SKM-1 treated with dmso at 0.1 percent for 144 hours (cell line): ENCODE results near the gene DNM3.
A peak's percentile ranks its signal among the peaks of the same experiment; 100 is the strongest.

Experiments used
- DNase-seq: peaks from one replicate; lab custom pipeline; 2025; ENCODE audit not compliant: unreplicated experiment; lab: John Stamatoyannopoulos, UW

The DNM3 gene

DNA sequence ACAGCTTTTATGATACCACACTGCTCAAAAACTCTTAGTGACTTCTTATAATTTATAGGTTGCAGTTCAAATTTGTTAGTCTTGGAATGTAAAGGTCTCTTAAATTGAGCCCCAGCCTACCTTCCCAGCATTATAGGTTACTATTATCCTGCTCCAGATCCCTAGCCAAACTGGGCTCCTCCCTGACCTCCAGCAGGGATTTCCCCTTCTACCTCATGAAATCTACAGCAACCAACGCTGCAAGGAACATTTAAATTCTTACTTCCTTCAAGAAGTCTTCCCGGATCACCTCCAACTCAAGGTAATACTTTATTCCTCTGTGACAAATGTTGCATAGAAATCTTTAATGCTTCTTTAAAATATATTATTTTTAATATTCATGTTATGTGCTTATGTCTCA, 324.1 kb downstream of the DNM3 start:
- DNase-seq: no peak

DNA sequence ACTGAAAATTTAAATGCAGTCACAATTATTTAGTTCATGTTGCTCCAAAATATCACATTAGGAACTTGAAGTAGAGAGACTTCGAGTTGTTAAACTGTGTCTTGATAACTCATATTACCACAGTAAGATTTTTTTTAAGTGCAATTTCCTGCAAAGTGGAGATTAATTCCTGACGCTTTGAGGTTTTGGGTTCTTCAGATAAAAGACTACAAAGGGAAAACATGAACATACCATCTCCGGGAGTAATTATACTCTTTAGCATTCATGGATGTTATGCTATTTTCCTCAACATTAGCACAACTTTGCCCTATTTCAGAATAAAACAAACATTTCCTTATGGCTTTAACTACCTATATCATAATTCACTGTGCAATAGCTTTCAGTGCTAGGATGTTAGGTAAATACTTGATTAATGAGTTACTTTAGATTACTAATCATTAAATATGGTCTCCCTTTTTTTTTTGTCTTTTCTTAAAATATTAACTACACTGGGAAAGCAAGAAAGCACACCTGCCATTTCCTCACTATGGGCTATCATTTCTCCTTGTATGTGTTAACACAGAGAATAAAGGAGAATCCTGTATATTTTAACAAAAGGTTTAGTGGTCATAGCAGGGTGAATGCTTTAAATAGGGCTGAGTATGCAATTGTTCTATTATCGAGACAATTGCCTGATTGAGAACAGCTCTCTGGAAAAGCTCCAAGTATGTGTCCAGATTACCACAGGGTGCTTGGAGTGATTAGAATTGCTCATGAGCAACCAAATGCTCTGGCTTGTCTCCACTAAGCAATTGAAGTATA, 326.7 kb downstream of the DNM3 start:
- no peak for DNase-seq

DNA sequence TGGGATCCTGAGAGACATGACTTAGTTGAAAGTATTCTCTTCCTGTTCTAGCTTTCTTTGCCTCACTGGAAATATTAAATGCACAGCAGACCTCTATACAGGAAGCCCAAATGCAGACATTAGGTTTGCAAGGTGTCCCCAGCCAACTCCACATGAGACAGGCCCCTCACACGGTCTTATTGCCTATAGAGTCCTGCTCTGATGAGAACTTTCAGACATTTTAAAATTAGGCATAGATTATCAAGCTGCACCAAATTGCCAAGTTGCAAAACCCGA, 327.2 kb downstream of the DNM3 start:
- DNase-seq: no peak

DNA sequence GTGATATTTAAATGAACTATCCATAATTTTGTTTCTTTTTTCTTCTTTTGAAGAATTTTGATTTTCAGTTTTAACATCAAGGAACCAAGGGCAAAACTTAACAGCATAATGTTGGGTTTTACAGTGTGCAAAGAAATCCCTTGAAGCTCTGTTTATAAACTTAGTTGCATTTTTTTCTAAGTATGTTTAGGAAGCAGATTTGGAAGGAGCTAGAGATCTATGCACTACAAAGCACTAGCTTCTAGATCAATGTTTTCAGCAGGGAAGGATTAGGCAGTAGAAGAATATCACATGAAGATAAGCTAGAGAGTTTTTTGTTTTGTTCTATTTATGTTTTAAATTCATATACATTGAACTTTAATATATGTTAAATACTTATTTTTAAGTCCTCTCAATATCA, 328.5 kb downstream of the DNM3 start:
- DNase-seq: no peak

DNA sequence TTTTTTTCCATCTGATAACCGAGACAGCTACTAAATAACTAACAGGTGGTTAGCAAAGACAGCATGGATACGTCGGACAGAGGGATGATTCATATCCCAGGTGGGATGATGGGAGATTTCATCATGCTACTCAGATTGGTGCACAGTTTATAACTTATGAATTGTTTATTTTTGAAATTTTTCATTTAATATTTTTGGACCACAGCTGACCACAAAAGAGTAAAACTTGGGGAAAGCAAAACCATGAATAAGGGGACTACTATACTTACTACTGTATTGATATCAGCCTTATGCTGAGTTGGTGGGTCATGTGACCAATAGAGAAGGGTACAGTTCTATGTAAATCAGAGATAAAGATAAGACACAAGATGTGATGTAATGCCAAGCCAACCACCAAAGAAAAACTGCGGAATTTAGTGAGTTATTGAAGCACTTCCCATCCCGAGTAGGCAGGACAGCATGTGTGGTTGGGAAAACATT, 331.1 kb downstream of the DNM3 start:
- DNase-seq: no peak

DNA sequence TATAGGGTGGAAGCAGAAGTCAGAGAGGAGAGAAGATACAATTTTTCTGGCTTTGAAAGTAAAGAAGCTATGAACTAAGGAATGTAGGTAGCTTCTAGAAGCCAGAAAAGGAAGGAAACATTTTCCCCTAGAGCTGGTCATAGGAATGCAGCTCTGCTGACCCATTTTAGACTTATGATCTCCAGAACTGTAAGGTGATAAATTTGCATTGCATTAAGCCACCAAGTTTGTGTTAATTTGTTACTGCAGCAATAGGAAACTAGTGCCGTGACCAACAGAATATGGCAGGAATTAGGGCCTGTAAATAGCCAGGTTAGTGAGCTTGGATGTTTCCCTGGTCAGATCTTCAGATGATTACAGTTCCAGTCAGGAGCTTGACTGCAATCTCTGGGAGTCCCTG, 334.9 kb downstream of the DNM3 start:
- DNase-seq: no peak

DNA sequence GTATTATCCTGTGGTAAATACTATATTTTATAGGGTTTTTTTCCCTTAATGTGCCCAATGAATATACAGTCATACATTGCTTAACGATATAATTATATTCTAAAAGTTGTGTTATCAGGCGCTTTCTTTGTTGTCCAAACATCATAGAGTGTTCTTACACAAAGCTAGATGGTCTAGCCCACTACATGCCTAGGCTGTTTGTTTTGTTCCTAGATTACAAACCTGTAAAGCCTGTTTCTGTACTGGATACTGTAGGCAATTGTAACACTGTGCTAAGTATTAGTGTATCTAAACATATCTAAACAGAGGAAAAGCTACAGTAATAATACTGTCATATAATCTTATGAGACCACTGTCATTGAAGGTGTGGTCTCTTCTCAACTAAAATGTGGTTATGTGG, 336.6 kb downstream of the DNM3 start:
- no peak for DNase-seq

DNA sequence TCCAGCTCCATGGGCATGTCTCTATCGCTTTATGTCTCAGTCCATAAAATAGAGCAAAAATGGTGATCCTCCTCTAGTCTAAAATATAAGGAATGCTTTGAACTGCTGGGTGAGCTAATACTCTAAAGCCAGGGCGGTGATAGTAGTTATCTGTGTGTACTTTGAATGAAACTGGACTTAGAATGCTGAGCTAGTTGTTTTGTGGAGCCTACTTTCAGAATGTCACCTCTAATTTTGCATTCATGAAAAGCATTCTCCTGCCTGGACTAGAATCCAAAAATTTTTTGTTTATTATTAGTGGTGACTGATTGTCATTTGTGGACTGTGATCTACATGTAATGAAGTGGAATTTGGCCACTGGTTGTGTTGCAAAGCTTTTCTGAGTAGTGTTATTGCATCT, 337.6 kb downstream of the DNM3 start:
- DNase-seq: no peak

DNA sequence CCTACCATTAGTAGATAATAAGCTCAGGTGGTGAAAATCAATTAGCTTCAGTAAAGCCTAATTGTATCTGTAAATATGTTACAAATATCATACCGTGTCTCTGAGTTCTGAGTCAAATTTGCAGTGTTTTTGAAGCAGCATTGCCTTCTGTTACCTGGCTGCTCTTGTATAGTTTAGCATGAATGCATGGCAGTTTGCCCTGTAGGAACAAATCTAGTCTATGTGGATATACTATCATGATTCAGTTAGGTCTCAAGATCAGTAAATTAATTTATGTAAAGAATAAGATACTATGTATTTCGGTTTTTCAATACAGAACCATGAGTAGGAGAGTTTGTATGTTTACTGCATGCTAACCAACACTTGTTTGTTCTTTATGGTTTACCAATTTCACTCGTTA, 338.6 kb downstream of the DNM3 start:
- DNase-seq: no peak

DNA sequence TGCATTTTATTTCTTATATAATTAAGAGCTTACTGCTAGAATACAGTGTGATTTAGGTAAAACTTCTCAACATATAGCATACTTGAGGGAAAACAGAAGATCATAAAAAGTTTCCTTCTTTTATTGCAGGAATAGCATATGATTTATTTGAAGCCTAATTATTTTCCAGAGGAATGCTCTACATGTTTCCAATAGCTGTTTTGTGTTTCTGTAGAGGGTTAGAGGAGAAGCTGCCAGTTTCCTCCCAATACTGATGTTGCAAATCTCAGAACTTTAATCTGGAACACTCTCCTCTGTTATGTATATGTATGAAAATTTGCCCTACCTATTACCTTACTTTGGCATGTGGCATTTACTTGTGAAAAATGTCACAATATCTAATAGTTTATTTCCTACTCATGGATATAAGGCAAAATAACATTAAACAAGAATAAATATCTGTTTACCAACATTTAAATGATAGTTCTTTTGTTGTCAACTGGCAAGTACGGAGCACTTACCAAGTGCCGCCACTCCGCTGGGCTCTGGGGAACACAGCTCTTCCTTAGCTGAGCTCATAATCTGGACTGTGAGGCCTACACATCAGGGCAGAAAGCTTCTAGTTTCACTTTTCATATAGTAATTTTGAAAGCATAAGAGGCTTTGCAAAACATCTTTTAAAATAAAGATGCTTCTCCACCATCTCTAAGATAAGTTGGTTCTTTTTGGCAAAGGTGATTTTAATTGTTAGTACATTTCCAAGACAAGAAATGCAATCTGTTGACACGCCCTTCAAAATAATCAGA, 339.4 kb downstream of the DNM3 start:
- no peak for DNase-seq

DNA sequence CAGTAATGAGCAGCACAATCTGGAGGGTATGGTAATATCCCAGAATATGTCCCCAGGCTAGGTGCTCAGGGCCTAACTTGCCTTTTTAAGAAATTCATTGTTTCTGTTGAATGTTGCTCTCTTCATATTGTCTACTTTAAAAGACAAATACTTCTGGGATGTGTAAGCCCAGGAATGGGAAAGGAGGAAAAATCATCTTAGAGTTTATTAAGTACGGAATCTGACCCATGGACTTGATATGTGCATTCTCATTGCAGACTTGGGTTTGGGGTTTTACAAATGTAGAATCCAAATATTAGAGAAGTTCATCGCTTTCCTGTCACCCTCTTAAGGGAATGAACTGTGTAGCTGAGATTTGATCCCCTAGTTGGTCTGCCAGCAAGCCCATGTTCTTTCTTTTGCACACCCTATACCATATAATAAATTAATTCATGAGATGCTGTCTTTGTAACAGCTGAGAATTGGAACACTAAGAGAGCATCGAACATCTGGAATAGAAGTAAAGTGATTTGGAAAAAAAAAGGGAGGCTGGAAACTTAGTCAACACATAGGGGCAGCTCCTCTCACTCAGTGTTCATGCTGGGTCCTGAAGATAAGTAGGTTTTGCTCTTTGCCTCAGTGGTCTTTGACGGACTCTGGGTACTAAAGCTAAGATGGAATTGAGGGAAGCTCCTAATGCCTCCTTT, 343.4 kb downstream of the DNM3 start:
- no peak for DNase-seq

DNA sequence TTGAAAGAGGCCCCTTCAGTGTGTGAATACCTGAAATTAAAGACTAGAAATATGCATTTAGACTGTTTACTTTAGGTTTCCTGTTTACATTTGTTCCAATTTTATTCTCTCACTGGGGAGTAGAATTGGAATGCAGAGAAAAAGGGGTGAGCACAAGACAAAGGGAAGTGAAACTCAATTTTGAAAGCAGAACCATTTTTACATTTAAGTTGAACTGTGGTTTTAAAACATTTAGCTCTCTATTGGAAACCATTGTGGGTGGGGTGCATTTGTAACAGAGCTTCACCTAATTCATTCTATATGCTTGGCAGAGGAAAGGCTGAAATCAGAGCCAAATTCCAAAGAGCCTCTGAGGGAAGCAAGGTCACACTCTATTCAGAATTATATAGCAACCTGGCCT, 343.9 kb downstream of the DNM3 start:
- peak; percentile 56 for DNase-seq

DNA sequence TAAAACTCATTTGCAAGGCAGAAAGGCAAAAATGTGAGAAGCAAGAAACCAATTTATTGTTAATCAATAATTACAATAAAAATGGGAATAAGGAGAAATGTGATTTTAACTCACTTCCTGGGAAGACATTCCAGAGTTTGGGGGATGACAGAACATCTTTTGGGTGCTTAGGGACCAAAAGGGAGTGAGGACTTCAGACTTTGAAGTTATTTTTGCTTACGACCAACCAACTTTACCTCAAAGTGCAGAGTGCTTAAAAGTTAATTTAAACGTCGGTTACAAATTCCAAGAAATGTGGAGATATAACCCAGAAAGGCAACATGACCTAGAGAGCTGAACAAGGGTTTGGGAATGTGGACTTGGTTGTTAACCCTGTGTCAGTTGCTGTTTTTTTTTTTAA, 344.7 kb downstream of the DNM3 start:
- no peak for DNase-seq

DNA sequence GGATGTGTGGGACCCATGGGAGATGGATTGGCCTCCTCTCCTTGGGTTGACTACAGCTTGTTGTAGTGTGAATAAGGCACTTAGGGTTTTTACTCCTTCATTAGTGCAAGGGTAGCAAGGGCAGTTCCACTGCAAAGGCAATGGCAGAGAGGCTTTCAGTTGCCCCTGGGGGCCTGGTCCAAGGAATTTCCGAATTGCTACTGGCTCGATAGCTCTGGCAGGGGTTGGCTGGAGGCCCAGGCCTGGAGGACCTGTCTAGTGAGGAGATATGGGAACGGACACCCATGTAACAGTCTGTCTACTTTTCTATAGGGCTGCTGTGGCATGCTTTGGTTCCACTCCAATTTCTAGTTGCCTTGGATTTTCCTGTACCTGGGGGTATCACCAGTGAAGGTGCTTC, 360.3 kb downstream of the DNM3 start:
- no peak for DNase-seq

DNA sequence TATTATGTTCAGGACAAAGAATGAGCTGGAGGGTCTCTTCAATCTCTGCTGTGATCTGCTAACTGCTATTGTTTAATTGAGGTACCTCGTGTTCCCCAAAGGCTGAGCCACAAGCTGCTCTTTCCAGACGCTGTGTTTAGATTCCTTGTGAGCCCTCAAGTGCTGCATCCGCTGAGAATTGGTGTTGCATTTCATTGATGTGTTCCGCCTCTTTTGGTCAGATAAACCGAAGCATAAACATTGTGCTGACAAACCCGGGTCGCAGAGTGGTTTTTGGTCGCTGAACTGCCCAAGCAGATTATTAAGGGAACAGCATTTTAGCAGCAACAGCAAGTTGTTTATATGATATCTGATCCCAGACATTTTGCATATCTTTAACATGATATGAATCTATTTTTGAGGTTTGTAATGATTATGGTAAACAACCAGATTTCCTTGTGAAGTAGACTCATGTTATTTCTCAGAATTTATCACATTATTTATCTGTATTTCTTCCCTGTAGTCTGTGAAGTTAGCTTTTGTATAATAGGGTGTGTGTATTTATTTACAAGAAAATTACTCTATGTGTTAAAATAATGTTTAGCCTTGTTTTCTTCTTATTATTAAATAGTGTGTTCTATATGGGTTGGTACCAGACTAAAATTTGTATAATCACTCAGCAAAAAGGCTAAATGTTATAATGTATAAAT, 362.0 kb downstream of the DNM3 start:
- DNase-seq: no peak

DNA sequence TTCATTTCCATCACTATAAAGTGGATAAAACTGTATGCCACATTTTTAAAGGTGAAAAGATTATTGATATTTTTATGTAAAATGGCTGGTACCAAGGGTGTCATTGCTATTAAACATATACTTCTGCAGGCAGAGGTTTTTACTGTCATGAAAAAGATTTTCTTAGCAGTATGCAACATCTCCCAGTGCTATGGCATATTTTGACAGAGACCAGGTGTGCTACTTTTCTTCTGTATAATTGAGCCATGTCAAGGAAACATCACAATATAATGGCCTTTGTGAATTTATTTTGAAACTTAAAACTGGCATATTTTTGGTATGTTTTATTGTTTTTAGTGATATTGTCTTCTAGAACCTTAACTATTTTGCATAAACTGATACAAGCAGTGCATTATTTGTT, 362.6 kb downstream of the DNM3 start:
- no peak for DNase-seq

DNA sequence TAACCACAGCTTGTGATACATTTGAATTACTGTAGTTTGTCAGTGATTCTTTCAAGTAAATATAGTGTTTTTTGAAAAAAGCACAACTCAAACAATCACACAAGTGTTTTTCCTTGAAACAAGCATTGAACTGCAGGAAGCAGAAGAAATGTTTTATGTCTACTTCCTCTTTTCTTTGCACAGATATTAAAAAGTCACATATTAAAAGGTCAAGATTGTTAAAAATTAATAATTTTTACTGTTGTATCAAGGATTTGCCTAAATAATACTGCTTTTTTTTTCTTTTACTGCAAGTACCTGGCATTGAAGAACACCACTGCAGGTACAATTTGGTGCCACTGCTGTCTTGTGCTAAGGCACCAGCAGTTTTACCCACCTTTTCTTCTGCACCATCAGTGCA, 365.0 kb downstream of the DNM3 start:
- no peak for DNase-seq

DNA sequence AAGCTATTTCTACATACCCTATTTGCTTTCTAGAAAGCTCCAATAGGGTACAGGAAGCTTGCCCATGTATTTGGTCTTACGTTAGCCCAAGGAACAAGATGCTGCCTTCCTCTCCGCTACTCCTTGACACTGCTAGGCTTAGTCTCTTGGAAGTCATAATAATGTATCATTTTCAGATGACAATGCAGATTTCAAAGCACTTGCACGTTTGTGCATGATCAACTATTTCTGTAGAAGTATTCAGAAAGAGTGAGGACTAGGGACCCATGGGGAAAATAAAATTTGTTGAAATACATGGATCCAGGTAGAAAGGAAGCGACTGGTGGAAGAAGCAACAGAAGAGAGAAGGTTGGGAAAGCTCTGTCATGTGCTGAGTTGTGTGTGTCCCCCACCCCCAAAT, 367.3 kb downstream of the DNM3 start:
- no peak for DNase-seq

DNA sequence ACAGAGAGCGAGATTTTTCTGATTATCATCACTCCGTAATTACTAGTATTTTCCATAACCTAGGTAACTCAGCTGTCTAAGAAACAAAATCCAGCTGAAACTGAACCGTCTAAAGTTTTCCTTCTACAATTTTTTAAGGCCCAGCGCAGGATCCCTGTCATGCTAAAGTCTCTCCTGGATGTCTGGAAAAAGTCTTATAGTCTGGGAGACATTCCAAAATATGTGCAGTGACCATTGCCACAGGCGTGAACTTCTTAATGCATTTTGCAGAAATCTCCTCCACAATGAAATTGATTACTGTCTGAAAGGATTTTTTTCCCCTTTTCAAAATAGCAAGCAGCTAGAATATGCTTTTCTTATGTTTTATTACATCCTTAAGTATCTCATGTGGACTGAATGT, 369.9 kb downstream of the DNM3 start:
- DNase-seq: no peak

DNA sequence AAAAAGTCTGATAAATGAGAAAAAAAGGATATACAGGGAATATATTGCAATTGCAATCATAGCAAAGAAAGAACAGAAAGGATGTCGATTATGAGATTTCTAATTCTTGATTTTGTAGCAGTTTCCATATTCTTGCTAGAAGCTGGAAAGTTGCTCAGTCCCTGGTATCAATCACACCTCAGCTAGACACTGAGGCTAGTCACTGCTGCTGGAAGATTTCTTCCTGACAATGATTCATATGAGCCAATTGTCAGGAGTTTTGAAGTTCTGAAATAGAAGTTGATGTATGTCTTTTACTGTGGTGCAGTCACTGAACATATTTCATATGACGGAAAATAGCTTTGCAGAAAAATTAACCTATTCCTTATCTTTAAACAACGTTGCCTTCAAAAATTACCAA, 370.8 kb downstream of the DNM3 start:
- no peak for DNase-seq

DNA sequence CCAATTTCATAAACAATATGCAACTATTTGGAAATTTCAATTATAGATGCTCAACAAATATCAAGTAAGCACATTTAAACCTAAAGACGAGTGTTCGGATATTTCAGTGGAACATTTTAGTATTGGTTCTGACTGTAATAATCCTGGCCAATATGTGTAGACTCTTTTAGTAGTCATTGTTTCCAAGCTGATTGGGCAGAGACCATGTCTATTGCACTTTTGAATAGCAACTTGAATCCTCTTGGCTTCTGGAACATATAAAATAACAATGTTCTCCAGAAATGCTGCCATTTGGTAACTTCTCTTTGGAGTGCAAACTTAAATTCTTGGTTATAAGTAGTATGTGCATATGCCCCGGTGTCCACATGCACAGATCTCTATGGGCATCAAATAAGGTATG, 373.7 kb downstream of the DNM3 start:
- DNase-seq: no peak

DNA sequence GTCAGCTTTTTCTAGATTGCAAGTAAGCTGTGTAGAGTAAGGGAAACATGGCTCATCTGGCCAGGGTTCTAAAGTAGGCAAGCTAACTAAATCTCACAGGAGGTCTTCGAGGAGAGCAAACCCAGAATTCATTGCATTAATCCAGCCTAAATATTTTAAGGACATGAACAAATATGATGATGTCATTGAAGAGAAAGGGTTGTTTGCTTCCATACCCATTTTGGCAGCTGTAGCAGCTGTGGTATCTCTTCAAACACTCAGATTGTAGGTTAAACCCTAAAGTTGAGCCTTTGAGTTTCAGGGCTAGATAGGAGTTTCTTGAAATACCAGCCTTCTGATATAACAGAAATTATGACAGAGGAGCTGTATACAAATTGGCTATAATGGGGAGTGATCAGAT, 378.7 kb downstream of the DNM3 start:
- no peak for DNase-seq
